Liver (tissue), 9 donors: ENCODE results near the gene ARHGEF28. TPM values are rescaled to one million over a fixed set of nuclear protein-coding genes. Genes with fewer than 3 reads are reported as not detected.

Source experiments
- DNase-seq: peaks from one replicate; pipeline ENCODE4 v3.0.0-alpha.2; 2017; ENCODE audit warnings: low spot score
- H3K27ac ChIP-seq, 2 donors: one replicate each; pipeline ENCODE4 v1.7.0; 2013; ENCODE audit warnings: inconsistent platforms in 2 of 2, low read length in 2 of 2, control low read depth in 1 of 2, low read depth in 1 of 2, mild to moderate bottlenecking in 1 of 2
- H3K27me3 ChIP-seq, 4 donors: one replicate each; pipeline versions ENCODE4 v1.6.1 to v1.7.0; 2013; ENCODE audit warnings: low read length in 3 of 4, inconsistent platforms in 1 of 4, mild to moderate bottlenecking in 1 of 4, moderate library complexity in 1 of 4; ENCODE audit not compliant: control insufficient read depth in 4 of 4, insufficient read depth in 4 of 4
- H3K36me3 ChIP-seq, 4 donors: one replicate each; pipeline versions ENCODE4 v1.6.1 to v1.7.0; 2013; ENCODE audit warnings: low read length in 3 of 4, mild to moderate bottlenecking in 3 of 4, low read depth in 1 of 4, moderate library complexity in 1 of 4; ENCODE audit not compliant: control insufficient read depth in 4 of 4, insufficient read depth in 3 of 4
- H3K4me1 ChIP-seq, 4 donors: one replicate each; pipeline versions ENCODE4 v1.6.1 to v1.7.0; 2013; ENCODE audit warnings: low read length in 3 of 4, mild to moderate bottlenecking in 3 of 4, moderate library complexity in 1 of 4; ENCODE audit not compliant: control insufficient read depth in 4 of 4, insufficient read depth in 4 of 4
- H3K4me3 ChIP-seq, 3 donors: one replicate each; pipeline versions ENCODE4 v1.6.1 to v1.7.0; 2013; ENCODE audit warnings: low read length in 3 of 3, control low read depth in 1 of 3, low read depth in 1 of 3, mild to moderate bottlenecking in 1 of 3
- H3K9ac ChIP-seq, 2 donors: one replicate each; pipeline ENCODE4 v1.7.0; 2013; ENCODE audit warnings: low read length in 2 of 2, mild to moderate bottlenecking in 2 of 2, moderate library complexity in 2 of 2, control low read depth in 1 of 2, low read depth in 1 of 2
- H3K9me3 ChIP-seq, 4 donors: one replicate each; pipeline versions ENCODE4 v1.6.1 to v1.7.0; 2013; ENCODE audit warnings: low read length in 3 of 4; ENCODE audit not compliant: control insufficient read depth in 4 of 4
- EGR1 ChIP-seq, 2 donors: IDR thresholded peaks; 2 replicates each; pipeline ENCODE4 v1.6.1; 2016 to 2018; ENCODE audit warnings: antibody characterized with exemption in 2 of 2, low read depth in 2 of 2
- FOXA1 ChIP-seq: IDR thresholded peaks from 2 replicates; pipeline ENCODE4 v1.6.1; 2016; ENCODE audit warnings: antibody characterized with exemption
- FOXA2 ChIP-seq: IDR thresholded peaks from 2 replicates; pipeline ENCODE4 v1.6.1; 2016; ENCODE audit warnings: antibody characterized with exemption
- GABPA ChIP-seq, 2 donors: IDR thresholded peaks in 1 of 2; conservative IDR thresholded peaks in 1 of 2; 2 replicates each; pipeline ENCODE4 v1.6.1; 2016; ENCODE audit warnings: antibody characterized with exemption in 2 of 2, mild to moderate bottlenecking in 1 of 2, moderate library complexity in 1 of 2
- HNF4A ChIP-seq, 2 donors: conservative IDR thresholded peaks; 2 replicates each; pipeline ENCODE4 v1.6.1; 2016; ENCODE audit warnings: antibody characterized with exemption in 2 of 2, mild to moderate bottlenecking in 2 of 2
- HNF4G ChIP-seq: IDR thresholded peaks from 2 replicates; pipeline ENCODE4 v1.6.1; 2016; ENCODE audit warnings: antibody characterized with exemption
- JUND ChIP-seq, 2 donors: IDR thresholded peaks; 2 replicates each; pipeline ENCODE4 v1.6.1; 2016; ENCODE audit warnings: antibody characterized with exemption in 2 of 2
- NR2F2 ChIP-seq: IDR thresholded peaks from 2 replicates; pipeline ENCODE4 v1.6.1; 2016; ENCODE audit warnings: antibody characterized with exemption
- RAD21 ChIP-seq, 2 donors: IDR thresholded peaks; 2 replicates each; pipeline ENCODE4 v1.6.1; 2016; ENCODE audit warnings: antibody characterized with exemption in 2 of 2, mild to moderate bottlenecking in 2 of 2
- RXRA ChIP-seq, 2 donors: IDR thresholded peaks; 2 replicates each; pipeline ENCODE4 v1.6.1; 2017 to 2018; ENCODE audit warnings: antibody characterized with exemption in 2 of 2, mild to moderate bottlenecking in 1 of 2
- SP1 ChIP-seq: IDR thresholded peaks from 2 replicates; pipeline ENCODE4 v1.6.1; 2018; ENCODE audit warnings: antibody characterized with exemption, mild to moderate bottlenecking
- TAF1 ChIP-seq: conservative IDR thresholded peaks from 2 replicates; pipeline ENCODE4 v1.6.1; 2016; ENCODE audit warnings: antibody characterized with exemption, mild to moderate bottlenecking
- YY1 ChIP-seq: IDR thresholded peaks from 2 replicates; pipeline ENCODE4 v1.6.1; 2016; ENCODE audit warnings: antibody characterized with exemption, mild to moderate bottlenecking
- polyA plus RNA-seq, 2 donors: library from polyadenylated mRNA; stranded (reverse) in 1 of 2; unstranded in 1 of 2; fragments of 200-250 nt in 1 of 2; fragments of >200 nt in 1 of 2; fragmentation: Nextera tagmentation in 1 of 2; extraction: Ambion mirVana in 1 of 2; gene quantifications; one replicate each; pipeline versions ENCODE4 v1.2.1 to v1.2.3, GENCODE V29; 2013 to 2015
- total RNA-seq, 2 donors: library from RNA; depleted of rRNA; stranded (reverse); fragments of >200 nt; gene quantifications; one replicate each; pipeline ENCODE4 v1.2.3, GENCODE V29; 2014
- TF ChIP-seq, protein P1 (sequence below): IDR thresholded peaks from 2 replicates; pipeline ENCODE4 v1.6.1; 2016; ENCODE audit warnings: antibody characterized with exemption
- TF ChIP-seq, protein P2 (sequence below): IDR thresholded peaks from 2 replicates; pipeline ENCODE4 v1.6.1; 2016; ENCODE audit warnings: antibody characterized with exemption, mild to moderate bottlenecking
- TF ChIP-seq, protein P3 (sequence below): IDR thresholded peaks from 2 replicates; pipeline ENCODE4 v1.6.1; 2016; ENCODE audit warnings: antibody characterized with exemption
- TF ChIP-seq, protein P4 (sequence below): fragments of 150-350 bp; IDR thresholded peaks from 2 replicates; pipeline ENCODE4 v1.5.1; 2017; ENCODE audit warnings: improper control_type of control experiment, low read depth, low read length; ENCODE audit not compliant: missing input control
- TF ChIP-seq, protein P5 (sequence below): IDR thresholded peaks from 2 replicates; pipeline ENCODE4 v1.6.1; 2016; ENCODE audit warnings: antibody characterized with exemption
- donor health status: healthy.
- donor health status: healthy.
- donor health status: healthy.
- donor health status: healthy.
- donor health status: healthy.

The ARHGEF28 gene
- total and polyA plus RNA-seq, 4 donors: 1.6 to 13.9 (median 3.6) TPM

DNA sequence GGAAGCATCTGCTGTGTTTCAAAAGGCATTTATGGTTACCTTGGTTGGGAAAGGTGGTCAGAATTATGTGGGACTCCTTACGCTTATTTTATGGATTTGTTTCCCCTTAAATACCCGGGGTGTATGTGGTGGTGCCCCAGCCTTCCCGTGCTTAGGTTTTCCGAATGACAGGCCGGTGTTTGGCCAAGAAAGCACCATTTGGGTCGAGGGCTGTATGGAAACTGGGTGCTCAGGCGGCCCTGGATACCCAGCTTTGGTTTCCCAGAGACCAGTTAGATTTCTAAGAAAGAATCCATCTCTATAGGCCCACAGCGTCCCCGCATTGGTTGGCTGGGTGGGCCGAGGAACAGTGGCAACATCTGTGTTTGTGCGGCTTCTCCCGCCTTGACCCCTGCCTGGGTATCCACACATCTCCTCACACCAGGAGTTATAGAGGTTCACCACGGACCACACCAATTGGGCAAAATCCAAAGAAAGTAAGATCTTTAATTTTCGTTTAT, 868 bp downstream of the ARHGEF28 start (continued):
- TF ChIP-seq YY1 (no peak), EGR1 (IDR thresholded peaks at IDR 0.05; ENCODE audit: low read depth in 2 of 2) (no peak), SP1 (no peak), FOXA1 (no peak)

DNA sequence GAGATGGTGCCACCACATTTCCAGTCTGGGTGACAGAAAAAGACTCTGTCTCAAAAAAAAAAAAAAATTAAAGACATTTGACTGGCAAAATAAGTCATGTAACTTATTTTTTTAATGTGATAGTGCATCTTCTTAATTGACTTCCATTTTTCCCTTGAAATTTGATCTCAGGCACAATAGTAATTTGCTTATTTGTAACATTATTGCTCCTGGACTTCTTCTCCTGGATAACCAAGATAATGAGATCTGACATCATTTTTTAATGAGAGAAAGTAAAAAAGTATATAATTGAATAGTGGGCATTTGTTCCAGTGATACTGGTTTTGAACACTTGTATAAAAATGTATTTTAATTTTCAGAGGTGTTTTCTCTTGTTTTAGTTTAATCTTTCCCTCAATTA, 3.5 kb downstream of the ARHGEF28 start:
- no peak for DNase-seq

DNA sequence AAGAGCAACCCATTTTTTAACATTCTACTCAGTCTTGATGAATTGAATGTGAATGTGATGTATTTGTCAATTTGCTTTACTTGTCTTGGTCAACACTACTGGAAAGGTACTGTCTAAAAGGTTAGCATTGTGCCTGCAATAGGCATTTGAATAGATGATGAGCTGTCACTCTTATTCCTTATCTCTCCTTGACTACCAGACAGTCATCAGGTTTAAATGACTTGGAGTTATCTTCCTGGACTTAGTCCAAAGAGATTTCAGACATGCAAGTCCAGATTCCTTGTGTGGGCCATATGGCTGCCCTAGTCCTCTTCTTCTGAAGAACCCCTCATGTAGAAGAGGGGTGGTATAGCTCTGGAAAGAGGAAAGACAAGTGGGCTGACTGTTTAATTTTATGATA, 4.8 kb downstream of the ARHGEF28 start:
- H3K4me3 ChIP-seq: no peak overlapping the region
- DNase-seq: no peak
- H3K27me3 ChIP-seq: no peaks in the 10 kb centered on the region
- peaks cover 4 to 20% (median 8%) of the 10 kb centered on the region in 4 donors for H3K4me1 ChIP-seq
- H3K27ac ChIP-seq: no peak overlapping the region
- no peaks in the 10 kb centered on the region for H3K36me3 ChIP-seq
- TF ChIP-seq FOXA1: no peak
- TF ChIP-seq JUND (IDR thresholded peaks at IDR 0.05): no peak
- no peak for TF ChIP-seq GABPA (IDR thresholded peaks at IDR 0.05 in 1 of 2, conservative IDR thresholded peaks at IDR 0.05 in 1 of 2)
- TF ChIP-seq, protein P1, sequence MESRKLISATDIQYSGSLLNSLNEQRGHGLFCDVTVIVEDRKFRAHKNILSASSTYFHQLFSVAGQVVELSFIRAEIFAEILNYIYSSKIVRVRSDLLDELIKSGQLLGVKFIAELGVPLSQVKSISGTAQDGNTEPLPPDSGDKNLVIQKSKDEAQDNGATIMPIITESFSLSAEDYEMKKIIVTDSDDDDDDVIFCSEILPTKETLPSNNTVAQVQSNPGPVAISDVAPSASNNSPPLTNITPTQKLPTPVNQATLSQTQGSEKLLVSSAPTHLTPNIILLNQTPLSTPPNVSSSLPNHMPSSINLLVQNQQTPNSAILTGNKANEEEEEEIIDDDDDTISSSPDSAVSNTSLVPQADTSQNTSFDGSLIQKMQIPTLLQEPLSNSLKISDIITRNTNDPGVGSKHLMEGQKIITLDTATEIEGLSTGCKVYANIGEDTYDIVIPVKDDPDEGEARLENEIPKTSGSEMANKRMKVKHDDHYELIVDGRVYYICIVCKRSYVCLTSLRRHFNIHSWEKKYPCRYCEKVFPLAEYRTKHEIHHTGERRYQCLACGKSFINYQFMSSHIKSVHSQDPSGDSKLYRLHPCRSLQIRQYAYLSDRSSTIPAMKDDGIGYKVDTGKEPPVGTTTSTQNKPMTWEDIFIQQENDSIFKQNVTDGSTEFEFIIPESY: no peak
- TF ChIP-seq, protein P2, sequence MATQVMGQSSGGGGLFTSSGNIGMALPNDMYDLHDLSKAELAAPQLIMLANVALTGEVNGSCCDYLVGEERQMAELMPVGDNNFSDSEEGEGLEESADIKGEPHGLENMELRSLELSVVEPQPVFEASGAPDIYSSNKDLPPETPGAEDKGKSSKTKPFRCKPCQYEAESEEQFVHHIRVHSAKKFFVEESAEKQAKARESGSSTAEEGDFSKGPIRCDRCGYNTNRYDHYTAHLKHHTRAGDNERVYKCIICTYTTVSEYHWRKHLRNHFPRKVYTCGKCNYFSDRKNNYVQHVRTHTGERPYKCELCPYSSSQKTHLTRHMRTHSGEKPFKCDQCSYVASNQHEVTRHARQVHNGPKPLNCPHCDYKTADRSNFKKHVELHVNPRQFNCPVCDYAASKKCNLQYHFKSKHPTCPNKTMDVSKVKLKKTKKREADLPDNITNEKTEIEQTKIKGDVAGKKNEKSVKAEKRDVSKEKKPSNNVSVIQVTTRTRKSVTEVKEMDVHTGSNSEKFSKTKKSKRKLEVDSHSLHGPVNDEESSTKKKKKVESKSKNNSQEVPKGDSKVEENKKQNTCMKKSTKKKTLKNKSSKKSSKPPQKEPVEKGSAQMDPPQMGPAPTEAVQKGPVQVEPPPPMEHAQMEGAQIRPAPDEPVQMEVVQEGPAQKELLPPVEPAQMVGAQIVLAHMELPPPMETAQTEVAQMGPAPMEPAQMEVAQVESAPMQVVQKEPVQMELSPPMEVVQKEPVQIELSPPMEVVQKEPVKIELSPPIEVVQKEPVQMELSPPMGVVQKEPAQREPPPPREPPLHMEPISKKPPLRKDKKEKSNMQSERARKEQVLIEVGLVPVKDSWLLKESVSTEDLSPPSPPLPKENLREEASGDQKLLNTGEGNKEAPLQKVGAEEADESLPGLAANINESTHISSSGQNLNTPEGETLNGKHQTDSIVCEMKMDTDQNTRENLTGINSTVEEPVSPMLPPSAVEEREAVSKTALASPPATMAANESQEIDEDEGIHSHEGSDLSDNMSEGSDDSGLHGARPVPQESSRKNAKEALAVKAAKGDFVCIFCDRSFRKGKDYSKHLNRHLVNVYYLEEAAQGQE: no peak
- TF ChIP-seq, protein P3, sequence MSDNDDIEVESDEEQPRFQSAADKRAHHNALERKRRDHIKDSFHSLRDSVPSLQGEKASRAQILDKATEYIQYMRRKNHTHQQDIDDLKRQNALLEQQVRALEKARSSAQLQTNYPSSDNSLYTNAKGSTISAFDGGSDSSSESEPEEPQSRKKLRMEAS: no peak
- TF ChIP-seq NR2F2: no peak
- TF ChIP-seq FOXA2: no peak
- no peak for TF ChIP-seq RAD21 (IDR thresholded peaks at IDR 0.05)
- TF ChIP-seq TAF1: no peak
- no peaks in the 10 kb centered on the region for H3K9me3 ChIP-seq
- H3K9ac ChIP-seq: no peak overlapping the region

More for the DNA sequence above, 3.5 kb downstream of the ARHGEF28 start:
- no peaks in the 10 kb centered on the region for H3K27me3 ChIP-seq
- H3K27ac ChIP-seq: no peak overlapping the region
- peaks cover 8 to 29% (median 14%) of the 10 kb centered on the region in 4 donors for H3K4me1 ChIP-seq
- TF ChIP-seq RAD21 (IDR thresholded peaks at IDR 0.05) (no peak), JUND (IDR thresholded peaks at IDR 0.05) (no peak), FOXA1 (no peak), HNF4G (no peak), RXRA (IDR thresholded peaks at IDR 0.05) (no peak), FOXA2 (no peak), TAF1 (no peak), HNF4A (conservative IDR thresholded peaks at IDR 0.05) (no peak), YY1 (no peak), NR2F2 (no peak), EGR1 (IDR thresholded peaks at IDR 0.05; ENCODE audit: low read depth in 2 of 2) (no peak), SP1 (no peak), GABPA (IDR thresholded peaks at IDR 0.05 in 1 of 2, conservative IDR thresholded peaks at IDR 0.05 in 1 of 2) (no peak)
- TF ChIP-seq, protein P1: no peak
- TF ChIP-seq, protein P4, sequence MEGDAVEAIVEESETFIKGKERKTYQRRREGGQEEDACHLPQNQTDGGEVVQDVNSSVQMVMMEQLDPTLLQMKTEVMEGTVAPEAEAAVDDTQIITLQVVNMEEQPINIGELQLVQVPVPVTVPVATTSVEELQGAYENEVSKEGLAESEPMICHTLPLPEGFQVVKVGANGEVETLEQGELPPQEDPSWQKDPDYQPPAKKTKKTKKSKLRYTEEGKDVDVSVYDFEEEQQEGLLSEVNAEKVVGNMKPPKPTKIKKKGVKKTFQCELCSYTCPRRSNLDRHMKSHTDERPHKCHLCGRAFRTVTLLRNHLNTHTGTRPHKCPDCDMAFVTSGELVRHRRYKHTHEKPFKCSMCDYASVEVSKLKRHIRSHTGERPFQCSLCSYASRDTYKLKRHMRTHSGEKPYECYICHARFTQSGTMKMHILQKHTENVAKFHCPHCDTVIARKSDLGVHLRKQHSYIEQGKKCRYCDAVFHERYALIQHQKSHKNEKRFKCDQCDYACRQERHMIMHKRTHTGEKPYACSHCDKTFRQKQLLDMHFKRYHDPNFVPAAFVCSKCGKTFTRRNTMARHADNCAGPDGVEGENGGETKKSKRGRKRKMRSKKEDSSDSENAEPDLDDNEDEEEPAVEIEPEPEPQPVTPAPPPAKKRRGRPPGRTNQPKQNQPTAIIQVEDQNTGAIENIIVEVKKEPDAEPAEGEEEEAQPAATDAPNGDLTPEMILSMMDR: no peak
- TF ChIP-seq, protein P3: no peak
- TF ChIP-seq, protein P5, sequence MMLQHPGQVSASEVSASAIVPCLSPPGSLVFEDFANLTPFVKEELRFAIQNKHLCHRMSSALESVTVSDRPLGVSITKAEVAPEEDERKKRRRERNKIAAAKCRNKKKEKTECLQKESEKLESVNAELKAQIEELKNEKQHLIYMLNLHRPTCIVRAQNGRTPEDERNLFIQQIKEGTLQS: no peak
- no peaks in the 10 kb centered on the region for H3K9me3 ChIP-seq
- no peak overlapping the region for H3K9ac ChIP-seq
- H3K36me3 ChIP-seq: no peaks in the 10 kb centered on the region
- H3K4me3 ChIP-seq: no peak overlapping the region
